Left ventricle myocardium inferior (tissue), 1 donor: ENCODE measurements around the gene DPH2. TPM values are rescaled to one million over a fixed set of nuclear protein-coding genes. Genes with fewer than 3 reads are reported as not detected.

Source experiments
- DNase-seq: peaks from one replicate; pipeline ENCODE4 v3.0.0-alpha.2; 2020
- H3K27ac ChIP-seq: fragments of 200-600 bp; replicated peaks from 2 replicates; pipeline ENCODE4 v1.8.0; 2021
- H3K27me3 ChIP-seq: fragments of 200-600 bp; 2 replicates; pipeline ENCODE4 v1.8.0; 2021; ENCODE audit warnings: low read depth
- H3K36me3 ChIP-seq: fragments of 200-600 bp; 2 replicates; pipeline ENCODE4 v1.8.0; 2021
- H3K4me1 ChIP-seq: fragments of 200-600 bp; 2 replicates; pipeline ENCODE4 v1.8.0; 2021
- H3K4me3 ChIP-seq: fragments of 200-600 bp; 2 replicates; pipeline ENCODE4 v1.8.0; 2021; ENCODE audit warnings: mild to moderate bottlenecking, moderate library complexity
- H3K9me3 ChIP-seq: fragments of 200-600 bp; replicated peaks from 2 replicates; pipeline ENCODE4 v1.8.0; 2021
- CTCF ChIP-seq: fragments of 200-600 bp; IDR thresholded peaks from 2 replicates; pipeline ENCODE4 v1.8.0; 2021; ENCODE audit warnings: antibody characterized with exemption, mild to moderate bottlenecking, borderline replicate concordance
- intact Hi-C: fragments of 100-400 bp; cut with micrococcal nuclease; formaldehyde crosslinking; loops from one replicate; pipeline ENCODE4 v1.11.0; 2022
- total RNA-seq: library from RNA; stranded (reverse); fragmentation: NEBNext Ultra II Directional; extraction: Animal tissue kit (Norgen Biotek cat#: 25700); gene quantifications from one replicate; pipeline ENCODE4 v1.2.1, GENCODE V29; 2021
- donor health status: DM: no; HTN: yes; CAD: no; lungs with severe emphysema.

Gene DPH2
- total RNA-seq, 1 donor from 2014 or later: 18.2 TPM

- peak overlapping the region; percentile 68 for H3K27ac ChIP-seq
- no peak for TF ChIP-seq CTCF
- peak overlapping the region; percentile 84 for H3K4me3 ChIP-seq
- H3K36me3 ChIP-seq: no peaks in the 10 kb centered on the region
- no peak for DNase-seq
- H3K9me3 ChIP-seq: no peaks in the 10 kb centered on the region
- intact Hi-C loops: no loop called here
- H3K27me3 ChIP-seq: no peaks in the 10 kb centered on the region
- peaks cover 20% of the 10 kb centered on the region for H3K4me1 ChIP-seq
Observed at GRCh38 chr1:43992232-43992995, 22.6 kb downstream of the DPH2 start.

GRCh38 chr1:43993206-43993914 is 23.6 kb downstream of the DPH2 start:
- no peaks in the 10 kb centered on the region for H3K27me3 ChIP-seq
- intact Hi-C loops: no loop called here
- no peak overlapping the region for H3K27ac ChIP-seq
- H3K9me3 ChIP-seq: no peaks in the 10 kb centered on the region
- peaks cover 20% of the 10 kb centered on the region for H3K4me1 ChIP-seq
- H3K4me3 ChIP-seq: no peak overlapping the region
- no peak for TF ChIP-seq CTCF
- no peaks in the 10 kb centered on the region for H3K36me3 ChIP-seq
- DNase-seq: no peak

- H3K27me3 ChIP-seq: no peaks in the 10 kb centered on the region
- no peak for TF ChIP-seq CTCF
- no peak overlapping the region for H3K27ac ChIP-seq
- intact Hi-C loops: no loop called here
- H3K4me3 ChIP-seq: no peak overlapping the region
- H3K36me3 ChIP-seq: no peaks in the 10 kb centered on the region
- peaks cover 20% of the 10 kb centered on the region for H3K4me1 ChIP-seq
- no peaks in the 10 kb centered on the region for H3K9me3 ChIP-seq
- no peak for DNase-seq
Observed at GRCh38 chr1:43994071-43994470, 24.3 kb downstream of the DPH2 start.

GRCh38 chr1:43994794-43995790 is 25.3 kb downstream of the DPH2 start:
- Histone ChIP-seq H3K36me3 (no peaks in the 10 kb centered on the region), H3K4me3 (no peak overlapping the region), H3K27me3 (no peaks in the 10 kb centered on the region), H3K27ac (no peak overlapping the region), H3K9me3 (no peaks in the 10 kb centered on the region), H3K4me1 (peaks cover 20% of the 10 kb centered on the region)
- TF ChIP-seq CTCF: no peak
- no peak for DNase-seq
- intact Hi-C loops: no loop called here

- H3K27ac ChIP-seq: no peak overlapping the region
- no peaks in the 10 kb centered on the region for H3K36me3 ChIP-seq
- intact Hi-C loops: no loop called here
- no peak overlapping the region for H3K4me3 ChIP-seq
- H3K9me3 ChIP-seq: no peaks in the 10 kb centered on the region
- no peak for DNase-seq
- no peak for TF ChIP-seq CTCF
- peaks cover 12% of the 10 kb centered on the region for H3K4me1 ChIP-seq
- no peaks in the 10 kb centered on the region for H3K27me3 ChIP-seq
Observed at GRCh38 chr1:43995984-43996732, 26.3 kb downstream of the DPH2 start.
